Mesothelial cell of epicardium (in vitro differentiated cells): ENCODE data around the gene EXOC2. TPM values are rescaled to one million over a fixed set of nuclear protein-coding genes. Genes with fewer than 3 reads are reported as not detected.

Experiments
- DNase-seq, 2 experiments: peaks; one replicate each; pipeline ENCODE4 v3.0.0; 2021; ENCODE audit warnings: low spot score in 2 of 2; ENCODE audit not compliant: unreplicated experiment in 2 of 2
- H3K27ac Mint-ChIP-seq: 2 replicates; pipeline ENCODE4 v1.8.0; 2021; ENCODE audit warnings: mixed read lengths
- H3K27me3 Mint-ChIP-seq: 2 replicates; pipeline ENCODE4 v1.8.0; 2021; ENCODE audit warnings: low read depth, mixed read lengths
- H3K36me3 Mint-ChIP-seq: 2 replicates; pipeline ENCODE4 v1.8.0; 2021; ENCODE audit warnings: mixed read lengths
- H3K4me1 Mint-ChIP-seq: 2 replicates; pipeline ENCODE4 v1.8.0; 2021; ENCODE audit warnings: mixed read lengths
- H3K4me3 Mint-ChIP-seq: 2 replicates; pipeline ENCODE4 v1.8.0; 2021; ENCODE audit warnings: mild to moderate bottlenecking, moderate library complexity, mixed read lengths
- H3K9me3 Mint-ChIP-seq: 2 replicates; pipeline ENCODE4 v1.8.0; 2021; ENCODE audit warnings: mixed read lengths
- CTCF ChIP-seq: fragments of 200-600 bp; sonication (generic); IDR thresholded peaks from one replicate; pipeline ENCODE4 v1.5.0; 2021; ENCODE audit warnings: antibody characterized with exemption; ENCODE audit not compliant: unreplicated experiment
- total RNA-seq: library from RNA; stranded (reverse); gene quantifications from 3 replicates; pipeline ENCODE4 v1.2.1, GENCODE V29; 2021

The EXOC2 gene
- total RNA-seq, 1 donor from 2014 or later = 22.9 TPM

DNA sequence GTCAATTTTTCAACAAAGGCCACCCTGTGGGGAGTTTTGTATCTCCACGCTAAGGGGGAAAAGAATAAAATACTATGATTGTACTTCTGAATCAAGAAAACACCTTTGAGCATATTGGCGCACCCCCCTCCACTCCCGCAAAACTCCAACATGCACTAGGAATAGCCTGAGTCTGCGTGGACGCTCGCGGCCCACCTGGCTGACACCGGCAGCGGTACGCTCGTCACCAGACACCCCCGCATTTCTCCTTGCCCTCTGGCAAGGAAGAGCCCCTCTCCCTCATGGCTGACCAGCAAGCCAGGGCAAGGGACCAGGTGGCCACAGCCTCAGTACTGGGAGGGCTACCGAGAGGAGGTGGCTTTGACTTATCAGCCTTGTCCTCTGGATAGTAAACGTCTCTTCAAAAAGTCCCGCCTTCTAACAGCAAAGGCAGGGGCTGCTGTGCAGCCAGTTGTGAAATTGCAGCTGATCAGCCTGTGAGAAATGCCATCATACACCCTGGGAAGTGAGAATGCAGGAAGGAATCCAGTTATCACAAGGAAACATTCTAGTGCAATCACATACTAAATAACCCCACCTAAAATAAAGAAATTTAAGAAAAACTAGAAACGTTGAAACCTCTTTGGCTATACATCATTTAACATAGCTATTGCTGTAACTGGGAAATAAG is 120.2 kb downstream of the EXOC2 start:
- peaks cover 31% of the 10 kb centered on the region for H3K36me3 Mint-ChIP-seq

GRCh38 chr6:571892-572291 is 121.0 kb downstream of the EXOC2 start:
- Mint-ChIP-seq H3K4me3 (no peak overlapping the region), H3K27ac (no peak overlapping the region), H3K9me3 (peaks cover 11% of the 10 kb centered on the region), H3K27me3 (no peaks in the 10 kb centered on the region), H3K36me3 (peaks cover 34% of the 10 kb centered on the region), H3K4me1 (peaks cover 5% of the 10 kb centered on the region)
- TF ChIP-seq CTCF = no peak
- DNase-seq = no peak

More for the DNA sequence above, 120.2 kb downstream of the EXOC2 start:
- no peak for TF ChIP-seq CTCF
- Mint-ChIP-seq H3K9me3 (peaks cover 11% of the 10 kb centered on the region), H3K27me3 (no peaks in the 10 kb centered on the region), H3K4me3 (no peak overlapping the region), H3K4me1 (peaks cover 5% of the 10 kb centered on the region), H3K27ac (no peak overlapping the region)
- no peak for DNase-seq

DNA sequence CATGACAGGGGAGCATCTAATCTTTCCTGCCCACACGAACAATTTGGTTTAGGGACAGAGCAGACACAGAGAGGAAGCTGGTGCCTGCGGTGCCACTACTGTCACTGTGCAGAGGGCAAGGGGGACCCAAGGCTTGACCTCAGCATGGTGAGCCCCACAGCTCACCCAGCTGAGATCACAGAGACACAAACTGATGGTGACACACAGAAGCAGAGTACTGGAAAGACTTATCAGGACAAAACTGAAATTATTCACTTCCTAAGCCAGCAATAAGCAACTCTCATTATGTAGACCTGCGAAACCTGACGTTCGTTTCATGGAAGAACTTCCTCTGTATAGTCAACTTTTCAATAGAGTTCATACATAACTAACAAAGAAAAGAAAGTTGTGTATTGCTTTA is 122.1 kb downstream of the EXOC2 start:
- TF ChIP-seq CTCF = no peak
- no peak for DNase-seq
- Mint-ChIP-seq H3K4me1 (peaks cover 5% of the 10 kb centered on the region), H3K27ac (no peak overlapping the region), H3K36me3 (peaks cover 29% of the 10 kb centered on the region), H3K9me3 (peaks cover 10% of the 10 kb centered on the region), H3K4me3 (no peak overlapping the region), H3K27me3 (no peaks in the 10 kb centered on the region)

GRCh38 chr6:568954-569523 is 123.9 kb downstream of the EXOC2 start:
- TF ChIP-seq CTCF = no peak
- Mint-ChIP-seq H3K36me3 (peaks cover 13% of the 10 kb centered on the region), H3K4me1 (peaks cover 5% of the 10 kb centered on the region), H3K27ac (no peak overlapping the region), H3K4me3 (no peak overlapping the region), H3K27me3 (no peaks in the 10 kb centered on the region), H3K9me3 (peaks cover under 1% of the 10 kb centered on the region)
- no peak for DNase-seq

DNA sequence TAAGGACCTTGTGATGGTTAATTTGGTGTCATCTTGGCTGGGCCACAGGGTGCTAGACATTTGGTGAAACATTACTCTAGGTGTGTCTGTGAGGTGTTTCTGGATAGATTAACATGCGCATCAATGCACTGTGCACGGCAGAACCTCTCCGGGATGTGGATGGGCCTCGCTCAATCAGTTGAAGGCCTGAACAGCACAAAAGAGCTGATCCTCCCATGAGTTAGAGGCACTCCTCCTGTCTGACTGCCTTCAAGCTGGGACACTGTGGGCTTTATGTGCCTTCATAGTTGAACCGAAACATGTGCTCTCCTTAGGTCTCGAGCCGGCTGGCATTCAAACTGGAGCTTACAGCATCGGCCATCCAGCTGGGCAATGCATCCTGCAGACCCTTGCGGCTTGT is 124.9 kb downstream of the EXOC2 start:
- Mint-ChIP-seq H3K4me3 (no peak overlapping the region), H3K4me1 (peaks cover 5% of the 10 kb centered on the region), H3K27me3 (no peaks in the 10 kb centered on the region), H3K36me3 (peaks cover 11% of the 10 kb centered on the region), H3K27ac (no peak overlapping the region), H3K9me3 (no peaks in the 10 kb centered on the region)
- no peak for TF ChIP-seq CTCF
- DNase-seq = no peak
